SK-N-SH (cell line): Measurements from ENCODE around the gene C10orf90. TPM values are rescaled to one million over a fixed set of nuclear protein-coding genes. Genes with fewer than 3 reads are reported as not detected.

Source experiments
- CTCF ChIA-PET: fragments of 300-600, 350-600 bp; formaldehyde crosslinking; extraction: SDS; loops from one replicate; lab custom pipeline; 2021; lab: Yijun Ruan, JAX
- POLR2A ChIA-PET: fragments of 350-600 bp; sonication (Branson Sonifier 250); formaldehyde crosslinking; extraction: SDS; loops from one replicate; lab custom pipeline; 2020; ENCODE audit warnings: antibody characterized with exemption, inconsistent platforms; lab: Yijun Ruan, JAX
- DNase-seq: peaks from one replicate; pipeline ENCODE4 v3.0.0; 2012
- H2AFZ ChIP-seq: fragments of 200-600 bp; sonication (generic); 2 replicates; pipeline ENCODE4 v1.8.1; 2016; ENCODE audit warnings: antibody characterized with exemption, mild to moderate bottlenecking, low read depth
- H3F3A ChIP-seq: fragments of 200-600 bp; sonication (generic); replicated peaks from 2 replicates; pipeline ENCODE3; 2016; ENCODE audit warnings: antibody characterized with exemption, mild to moderate bottlenecking; ENCODE audit not compliant: insufficient read depth
- H3K27ac ChIP-seq, 2 experiments: fragments of 200-500 bp in 1 of 2; fragments of 200-600 bp in 1 of 2; sonication (Bioruptor generic) in 1 of 2; sonication (generic), shearing (Covaris generic) in 1 of 2; 2 replicates each; pipeline versions ENCODE4 v1.5.1 to v1.6.1; 2014 to 2016; ENCODE audit warnings: low read depth in 2 of 2, inconsistent platforms in 1 of 2, low read length in 1 of 2, mild to moderate bottlenecking in 1 of 2, mixed read lengths in 1 of 2
- H3K27me3 ChIP-seq: fragments of 200-600 bp; sonication (generic), shearing (Covaris generic); 2 replicates; pipeline ENCODE4 v1.6.1; 2016; ENCODE audit warnings: mixed run types; ENCODE audit not compliant: insufficient read depth
- H3K36me3 ChIP-seq, 2 experiments: fragments of 200-500 bp in 1 of 2; fragments of 200-600 bp in 1 of 2; sonication (Bioruptor generic) in 1 of 2; sonication (generic) in 1 of 2; replicated peaks in 1 of 2; 2 replicates each; pipeline versions ENCODE3 to v1.5.1; 2014 to 2016; ENCODE audit warnings: low read length in 1 of 2, mild to moderate bottlenecking in 1 of 2; ENCODE audit not compliant: insufficient read depth in 2 of 2, control insufficient read depth in 1 of 2
- H3K4me1 ChIP-seq, 2 experiments: fragments of 200-500 bp in 1 of 2; fragments of 200-600 bp in 1 of 2; sonication (Bioruptor generic) in 1 of 2; sonication (generic), shearing (Covaris generic) in 1 of 2; 2 replicates each; pipeline versions ENCODE4 v1.5.1 to v1.6.1; 2014 to 2016; ENCODE audit warnings: low read depth in 1 of 2, low read length in 1 of 2, mixed run types in 1 of 2; ENCODE audit not compliant: insufficient read depth in 2 of 2, control insufficient read depth in 1 of 2
- H3K4me2 ChIP-seq: fragments of 200-600 bp; sonication (generic), shearing (Covaris generic); 2 replicates; pipeline ENCODE4 v1.6.1; 2017; ENCODE audit warnings: mixed run types
- H3K4me3 ChIP-seq, 2 experiments: fragments of 200-500 bp in 1 of 2; fragments of 200-600 bp in 1 of 2; sonication (Bioruptor generic) in 1 of 2; sonication (generic), shearing (Covaris generic) in 1 of 2; 2 replicates each; pipeline versions ENCODE4 v1.5.1 to v1.8.1; 2014 to 2016; ENCODE audit warnings: low read depth in 2 of 2, inconsistent platforms in 1 of 2, low read length in 1 of 2, mild to moderate bottlenecking in 1 of 2, mixed read lengths in 1 of 2, moderate library complexity in 1 of 2
- H3K79me2 ChIP-seq: fragments of 200-600 bp; sonication (generic); 2 replicates; pipeline ENCODE4 v1.8.1; 2017; ENCODE audit warnings: mild to moderate bottlenecking; ENCODE audit not compliant: insufficient read depth
- H3K9ac ChIP-seq: fragments of 200-600 bp; sonication (generic); 2 replicates; pipeline ENCODE4 v1.6.1; 2017; ENCODE audit warnings: mixed run types
- H3K9me2 ChIP-seq: fragments of 200-600 bp; sonication (generic); 2 replicates; pipeline ENCODE4 v1.6.1; 2017; ENCODE audit warnings: mixed run types
- H3K9me3 ChIP-seq: fragments of 200-600 bp; sonication (generic); 2 replicates; pipeline ENCODE4 v1.6.1; 2017; ENCODE audit warnings: mixed run types, mild to moderate bottlenecking, moderate library complexity
- H4K20me1 ChIP-seq: fragments of 200-600 bp; sonication (generic); 2 replicates; pipeline ENCODE4 v1.6.1; 2017; ENCODE audit warnings: mild to moderate bottlenecking, mixed run types; ENCODE audit not compliant: insufficient read depth
- ELF1 ChIP-seq: IDR thresholded peaks from 2 replicates; pipeline ENCODE4 v1.4.0; 2012
- FOXJ3 ChIP-seq: sonication (generic); formaldehyde crosslinking; IDR thresholded peaks from 2 replicates; pipeline ENCODE4 v1.5.1; 2020; ENCODE audit warnings: mild to moderate bottlenecking, missing genetic modification reagents
- GATA2 ChIP-seq: sonication (generic); formaldehyde crosslinking; IDR thresholded peaks from 2 replicates; pipeline ENCODE4 v1.5.0; 2020; ENCODE audit warnings: mild to moderate bottlenecking, missing genetic modification reagents
- IRF3 ChIP-seq: fragments of 150-350 bp; IDR thresholded peaks from 2 replicates; pipeline ENCODE4 v1.6.1; 2016; ENCODE audit warnings: mild to moderate bottlenecking, low read depth, low read length
- JUND ChIP-seq: IDR thresholded peaks from 2 replicates; pipeline ENCODE4 v1.4.0; 2012
- MXI1 ChIP-seq: IDR thresholded peaks from 2 replicates; pipeline ENCODE4 v1.6.1; 2012; ENCODE audit warnings: mild to moderate bottlenecking, low read depth, low read length, improper control_type of control experiment
- PBX3 ChIP-seq: IDR thresholded peaks from 2 replicates; pipeline ENCODE4; 2012
- POLR2AphosphoS5 ChIP-seq: IDR thresholded peaks from 2 replicates; pipeline ENCODE4 v1.6.1; 2012; ENCODE audit warnings: low read depth, low read length
- RAD21 ChIP-seq: IDR thresholded peaks from 2 replicates; pipeline ENCODE4 v1.6.1; 2012; ENCODE audit warnings: mild to moderate bottlenecking, low read length
- USF1 ChIP-seq: IDR thresholded peaks from 2 replicates; pipeline ENCODE4 v1.4.0; 2012; ENCODE audit warnings: low read depth, borderline replicate concordance
- USF2 ChIP-seq: fragments of 150-350 bp; IDR thresholded peaks from 2 replicates; pipeline ENCODE4 v1.6.1; 2017; ENCODE audit warnings: antibody characterized with exemption, low read length, low read depth, borderline replicate concordance
- WGBS: methylation state at CpG from one replicate; pipeline ENCODE4 v1.1.6; 2017; ENCODE audit warnings: low lambda C conversion rate; 5-methylcytosine and 5-hydroxymethylcytosine counted together
- polyA plus RNA-seq, 3 experiments: library from polyadenylated mRNA; depleted of rRNA; stranded (reverse); fragments of >200 nt; gene quantifications; 2 replicates each; pipeline ENCODE4 v1.2.3, GENCODE V29; 2012

Gene C10orf90
- polyA plus RNA-seq, 1 of the 3 experiments (the other 2 are of a cell fraction): 0.21 TPM

- CTCF ChIA-PET: interaction anchor here (0.6 to 4.7 kb wide), 5 partner anchors 114 to 566 kb away, joined by 3 to 46 read pairs (median 3); no protein-coding TSS in a partner anchor
Observed at GRCh38 chr10:126500866-126501265, 169.6 kb downstream of the C10orf90 start.

GRCh38 chr10:126500185-126500584 is 170.3 kb downstream of the C10orf90 start:
- Histone ChIP-seq H3K4me1 (peaks cover 0 to 3% of the 10 kb centered on the region in 2 experiments; a peak in 1 of 4 replicates), H3K4me2 (no peak overlapping the region), H3K27ac (no peak overlapping the region), H3K27me3 (no peaks in the 10 kb centered on the region), H4K20me1 (no peaks in the 10 kb centered on the region), H3K4me3 (no peak overlapping the region), H2AFZ (no peak overlapping the region), H3K36me3 (no peaks in the 10 kb centered on the region), H3K9ac (no peak overlapping the region), H3K9me2 (no peaks in the 10 kb centered on the region), H3K79me2 (no peaks in the 10 kb centered on the region), H3K9me3 (no peaks in the 10 kb centered on the region), H3F3A (no peaks in the 10 kb centered on the region)
- TF ChIP-seq POLR2AphosphoS5 (no peak), USF2 (no peak), RAD21 (no peak), JUND (no peak), GATA2 (CRISPR knock-in tag) (no peak)
- ChIA-PET POLR2A (no interaction called here), CTCF (interaction anchor here (0.6 kb wide), 1 partner anchor 366 kb away, joined by 3 read pairs; no protein-coding TSS in a partner anchor)
- no peak for DNase-seq
- 58% methylated on average over 4 of the region's 4 CpGs for WGBS

More at GRCh38 chr10:126500866-126501265, 169.6 kb downstream of the C10orf90 start:
- Histone ChIP-seq H3K4me2 (no peak overlapping the region), H3K27ac (no peak overlapping the region), H3K9me3 (no peaks in the 10 kb centered on the region), H2AFZ (no peak overlapping the region), H3K4me1 (peaks cover 0 to 3% of the 10 kb centered on the region in 2 experiments; a peak in 1 of 4 replicates), H3K36me3 (no peaks in the 10 kb centered on the region), H3F3A (no peaks in the 10 kb centered on the region), H3K79me2 (no peaks in the 10 kb centered on the region), H3K4me3 (no peak overlapping the region), H3K9me2 (no peaks in the 10 kb centered on the region), H3K9ac (no peak overlapping the region), H3K27me3 (no peaks in the 10 kb centered on the region), H4K20me1 (no peaks in the 10 kb centered on the region)
- POLR2A ChIA-PET: no interaction called here
- no peak for DNase-seq
- TF ChIP-seq PBX3 (0 out of 2 replicates have a peak, but pooled peaks have one; percentile 20), USF1 (no peak)
- WGBS: 72% methylated on average over 3 of the region's 3 CpGs

- H4K20me1 ChIP-seq: no peaks in the 10 kb centered on the region
- peaks cover 0 to 3% of the 10 kb centered on the region in 2 experiments; a peak in 1 of 4 replicates for H3K4me1 ChIP-seq
- H3K27ac ChIP-seq: no peak overlapping the region
- H2AFZ ChIP-seq: no peak overlapping the region
- ChIA-PET CTCF (no interaction called here), POLR2A (no interaction called here)
- H3K36me3 ChIP-seq: no peaks in the 10 kb centered on the region
- H3K9ac ChIP-seq: no peak overlapping the region
- no peak overlapping the region for H3K4me2 ChIP-seq
- H3K27me3 ChIP-seq: no peaks in the 10 kb centered on the region
- DNase-seq: no peak
- TF ChIP-seq RAD21 (no peak), FOXJ3 (CRISPR knock-in tag) (no peak), ELF1 (no peak), USF2 (no peak), IRF3 (no peak), MXI1 (no peak)
- no peak overlapping the region for H3K4me3 ChIP-seq
- H3K79me2 ChIP-seq: no peaks in the 10 kb centered on the region
- no peaks in the 10 kb centered on the region for H3K9me3 ChIP-seq
- no peaks in the 10 kb centered on the region for H3K9me2 ChIP-seq
- H3F3A ChIP-seq: no peaks in the 10 kb centered on the region
- 90% methylated on average over 6 of the region's 6 CpGs for WGBS
Observed at GRCh38 chr10:126499744-126500143, 170.7 kb downstream of the C10orf90 start.
